HepG2 (cell line): ENCODE measurements around the gene SDK1. TPM values are rescaled to one million over a fixed set of nuclear protein-coding genes. Genes with fewer than 3 reads are reported as not detected.

ENCODE experiments used
- AHDC1 ChIP-seq: sonication (generic); formaldehyde crosslinking; IDR thresholded peaks from 2 replicates; pipeline ENCODE4 v1.5.1; 2020; ENCODE audit warnings: mild to moderate bottlenecking, missing genetic modification reagents, borderline replicate concordance
- EED ChIP-seq: sonication (generic); formaldehyde crosslinking; IDR thresholded peaks from 2 replicates; pipeline ENCODE4 v1.5.0; 2020; ENCODE audit warnings: mild to moderate bottlenecking, missing genetic modification reagents
- RAD21 ChIP-seq: fragments of 450-650 bp; formaldehyde crosslinking; IDR thresholded peaks from 2 replicates; pipeline ENCODE4 v1.5.0; 2020; ENCODE audit warnings: mild to moderate bottlenecking
- ZNF567 ChIP-seq: sonication (generic); formaldehyde crosslinking; IDR thresholded peaks from 2 replicates; pipeline ENCODE4 v1.8.1; 2023; ENCODE audit warnings: mild to moderate bottlenecking, missing genetic modification reagents, borderline replicate concordance
- polyA plus RNA-seq, 8 experiments: library from polyadenylated mRNA; depleted of rRNA in 3 of 8; stranded (reverse) in 7 of 8; unstranded in 1 of 8; fragments of >200 nt; fragmentation: Illumina TruSeq in 4 of 8; extraction: Trizol in 4 of 8; gene quantifications; 2 replicates each; pipeline versions ENCODE4 v1.2.1 to v1.2.3, GENCODE V29; 2011 to 2016; ENCODE audit warnings: low read depth in 4 of 8, missing spikeins in 1 of 8, mixed read lengths in 1 of 8; ENCODE audit not compliant: insufficient read depth in 1 of 8
- total RNA-seq, 5 experiments: library from RNA; depleted of rRNA; stranded (reverse); fragments of >200 nt; fragmentation: Illumina TruSeq; extraction: Trizol; gene quantifications; 2 replicates each; pipeline ENCODE4 v1.2.3, GENCODE V29; 2016; ENCODE audit warnings: low read depth in 1 of 5
- TF ChIP-seq, protein P1 (sequence below): sonication (generic); formaldehyde crosslinking; IDR thresholded peaks from 2 replicates; pipeline ENCODE4 v1.4.0; 2020; ENCODE audit warnings: missing genetic modification reagents, borderline replicate concordance

SDK1 gene
- total and polyA plus RNA-seq, 2 of the 13 experiments (the other 11 are each of a cell fraction or from before 2014, with no cell fraction given) = 0.35 to 2.4 TPM

DNA sequence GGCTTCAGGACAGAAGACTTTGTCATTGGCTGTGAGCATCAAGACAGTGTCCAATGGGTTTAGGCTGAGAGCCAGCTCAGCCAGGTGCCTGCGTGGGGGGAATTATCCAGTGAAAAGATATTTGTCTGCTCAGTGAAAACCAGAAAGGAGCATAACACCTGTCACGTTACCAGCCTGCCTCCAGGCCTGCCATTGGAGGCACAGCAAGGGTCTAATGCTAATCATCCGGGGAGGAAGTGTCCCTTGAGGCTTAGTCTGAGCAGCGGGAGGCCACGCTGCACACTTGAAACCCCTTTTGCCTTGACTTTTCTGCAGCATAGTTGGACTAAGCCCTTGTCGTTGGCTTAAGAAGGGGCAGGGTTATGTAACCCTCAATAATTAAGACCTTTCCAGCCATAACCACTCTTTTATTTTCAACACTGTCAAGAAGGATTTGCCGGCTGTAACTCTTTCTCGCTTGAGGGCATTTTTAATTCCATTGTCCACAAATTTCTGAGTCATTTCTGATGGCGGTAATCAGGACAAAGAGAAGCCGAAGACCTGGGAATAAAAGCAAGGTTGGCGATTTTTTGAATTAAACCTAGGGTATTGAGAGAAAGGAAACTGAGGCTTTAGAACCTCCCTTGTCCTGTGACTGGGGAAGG lies 741.5 kb downstream of the SDK1 start (continued):
- TF ChIP-seq AHDC1 (CRISPR knock-in tag) = no peak
- no peak for TF ChIP-seq EED (CRISPR knock-in tag)
- no peak for TF ChIP-seq ZNF567
- no peak for TF ChIP-seq RAD21 (CRISPR knock-in tag)
- TF ChIP-seq, protein P1, sequence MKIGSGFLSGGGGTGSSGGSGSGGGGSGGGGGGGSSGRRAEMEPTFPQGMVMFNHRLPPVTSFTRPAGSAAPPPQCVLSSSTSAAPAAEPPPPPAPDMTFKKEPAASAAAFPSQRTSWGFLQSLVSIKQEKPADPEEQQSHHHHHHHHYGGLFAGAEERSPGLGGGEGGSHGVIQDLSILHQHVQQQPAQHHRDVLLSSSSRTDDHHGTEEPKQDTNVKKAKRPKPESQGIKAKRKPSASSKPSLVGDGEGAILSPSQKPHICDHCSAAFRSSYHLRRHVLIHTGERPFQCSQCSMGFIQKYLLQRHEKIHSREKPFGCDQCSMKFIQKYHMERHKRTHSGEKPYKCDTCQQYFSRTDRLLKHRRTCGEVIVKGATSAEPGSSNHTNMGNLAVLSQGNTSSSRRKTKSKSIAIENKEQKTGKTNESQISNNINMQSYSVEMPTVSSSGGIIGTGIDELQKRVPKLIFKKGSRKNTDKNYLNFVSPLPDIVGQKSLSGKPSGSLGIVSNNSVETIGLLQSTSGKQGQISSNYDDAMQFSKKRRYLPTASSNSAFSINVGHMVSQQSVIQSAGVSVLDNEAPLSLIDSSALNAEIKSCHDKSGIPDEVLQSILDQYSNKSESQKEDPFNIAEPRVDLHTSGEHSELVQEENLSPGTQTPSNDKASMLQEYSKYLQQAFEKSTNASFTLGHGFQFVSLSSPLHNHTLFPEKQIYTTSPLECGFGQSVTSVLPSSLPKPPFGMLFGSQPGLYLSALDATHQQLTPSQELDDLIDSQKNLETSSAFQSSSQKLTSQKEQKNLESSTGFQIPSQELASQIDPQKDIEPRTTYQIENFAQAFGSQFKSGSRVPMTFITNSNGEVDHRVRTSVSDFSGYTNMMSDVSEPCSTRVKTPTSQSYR = no peak
